A673 (cell line): Measurements from ENCODE around the gene GEN1. TPM values are rescaled to one million over a fixed set of nuclear protein-coding genes. Genes with fewer than 3 reads are reported as not detected.

Experiments
- BruUV-seq: library from RNA; stranded (reverse); fragments of 400-500 nt; replicated peaks from 2 replicates; lab custom pipeline; 2021; lab: Mats Ljungman, UMichigan
- CTCF ChIA-PET: fragments of 300-600 bp; sonication (Branson Sonifier 250); formaldehyde crosslinking; loops from one replicate; lab custom pipeline; 2022; ENCODE audit warnings: antibody characterized with exemption; lab: Charles Lee
- POLR2A ChIA-PET: fragments of 300-600 bp; sonication (Branson Sonifier 250); formaldehyde crosslinking; loops from one replicate; lab custom pipeline; 2022; ENCODE audit warnings: antibody characterized with exemption; ENCODE audit not compliant: low non-redundant PET; lab: Charles Lee
- DNase-seq: peaks from one replicate; pipeline ENCODE4 v3.0.0-alpha.2; 2015; ENCODE audit warnings: low spot score
- H3K27ac ChIP-seq: fragments of 200-600 bp; sonication (generic); 2 replicates; pipeline ENCODE4 v1.5.1; 2016; ENCODE audit warnings: mixed run types, low read depth, mild to moderate bottlenecking, mixed read lengths, antibody characterized with exemption, low read length; ENCODE audit not compliant: poor library complexity, severe bottlenecking
- H3K27me3 ChIP-seq: fragments of 200-600 bp; sonication (generic); replicated peaks from 2 replicates; pipeline ENCODE4 v1.6.1; 2017; ENCODE audit warnings: mixed run types, low read depth, mild to moderate bottlenecking, mixed read lengths, antibody characterized with exemption, low read length; ENCODE audit not compliant: insufficient read depth, poor library complexity
- H3K36me3 ChIP-seq: fragments of 200-600 bp; sonication (generic); 2 replicates; pipeline ENCODE4 v1.6.1; 2016; ENCODE audit warnings: mixed run types, mild to moderate bottlenecking, mixed read lengths, antibody characterized with exemption, low read length; ENCODE audit not compliant: insufficient read depth, poor library complexity, severe bottlenecking
- H3K4me1 ChIP-seq: fragments of 200-600 bp; sonication (generic); 2 replicates; pipeline ENCODE4 v1.6.1; 2017; ENCODE audit warnings: mixed run types, mild to moderate bottlenecking, mixed read lengths, antibody characterized with exemption, low read length; ENCODE audit not compliant: insufficient read depth, poor library complexity, severe bottlenecking
- H3K4me3 ChIP-seq: fragments of 200-600 bp; sonication (generic); 2 replicates; pipeline ENCODE4 v1.5.1; 2016; ENCODE audit warnings: low read depth, mixed run types, mild to moderate bottlenecking, mixed read lengths, low read length; ENCODE audit not compliant: poor library complexity, severe bottlenecking
- H3K9me3 ChIP-seq: fragments of 200-600 bp; sonication (generic); 2 replicates; pipeline ENCODE4 v1.6.1; 2016; ENCODE audit warnings: mixed run types, low read depth, mild to moderate bottlenecking, mixed read lengths, antibody characterized with exemption, low read length; ENCODE audit not compliant: poor library complexity, severe bottlenecking
- CTCF ChIP-seq: fragments of 300-800, 200-600 bp; sonication (generic); conservative IDR thresholded peaks from 2 replicates; pipeline ENCODE4 v1.5.1; 2017; ENCODE audit warnings: low read depth, mild to moderate bottlenecking, antibody characterized with exemption, low read length, moderate library complexity, mixed read lengths
- EZH2 ChIP-seq: fragments of 200-600 bp; sonication (generic); IDR thresholded peaks from 2 replicates; pipeline ENCODE4 v1.6.1; 2017; ENCODE audit warnings: borderline replicate concordance, low read depth, mild to moderate bottlenecking, mixed read lengths, antibody characterized with exemption, low read length; ENCODE audit not compliant: poor library complexity, severe bottlenecking
- intact Hi-C: fragments of 100-400 bp; cut with micrococcal nuclease; formaldehyde crosslinking; loops from one replicate; pipeline ENCODE4 v1.10.0; 2022; ENCODE audit not compliant: unreplicated experiment
- total RNA-seq: library from RNA; stranded (reverse); gene quantifications from 2 replicates; pipeline ENCODE4 v1.2.3, GENCODE V29; 2021

The GEN1 gene
- total RNA-seq, 1 experiment from 2014 or later: 33.6 TPM

- CTCF ChIA-PET: no interaction called here
- BruUV-seq: no TSS peak
These were observed 38.6 kb downstream of the GEN1 start for GRCh38 chr2:17792515-17792914.

GRCh38 chr2:17793296-17793695 is 39.4 kb downstream of the GEN1 start:
- H3K27me3 ChIP-seq: no peaks in the 10 kb centered on the region
- no peaks in the 10 kb centered on the region for H3K4me1 ChIP-seq
- no peak overlapping the region for H3K27ac ChIP-seq
- TF ChIP-seq EZH2: no peak
- TF ChIP-seq CTCF: no peak
- H3K36me3 ChIP-seq: no peaks in the 10 kb centered on the region
- intact Hi-C loops: no loop called here
- no peak for DNase-seq
- CTCF ChIA-PET: no interaction called here
- BruUV-seq: no TSS peak
- POLR2A ChIA-PET: no interaction called here
- no peaks in the 10 kb centered on the region for H3K9me3 ChIP-seq
- no peak overlapping the region for H3K4me3 ChIP-seq

More at GRCh38 chr2:17792515-17792914, 38.6 kb downstream of the GEN1 start:
- DNase-seq: no peak
- Histone ChIP-seq H3K4me1 (no peaks in the 10 kb centered on the region), H3K9me3 (no peaks in the 10 kb centered on the region), H3K36me3 (no peaks in the 10 kb centered on the region), H3K27me3 (no peaks in the 10 kb centered on the region), H3K27ac (no peak overlapping the region), H3K4me3 (no peak overlapping the region)
- TF ChIP-seq EZH2: no peak
- TF ChIP-seq CTCF: no peak
- POLR2A ChIA-PET: no interaction called here
- intact Hi-C loops: no loop called here

GRCh38 chr2:17793803-17794354 is 39.9 kb downstream of the GEN1 start:
- Histone ChIP-seq H3K4me1 (no peaks in the 10 kb centered on the region), H3K4me3 (no peak overlapping the region), H3K27ac (no peak overlapping the region), H3K27me3 (no peaks in the 10 kb centered on the region), H3K9me3 (no peaks in the 10 kb centered on the region), H3K36me3 (no peaks in the 10 kb centered on the region)
- intact Hi-C loops: no loop called here
- no peak for DNase-seq
- TF ChIP-seq CTCF (no peak), EZH2 (no peak)
- CTCF ChIA-PET: no interaction called here
- BruUV-seq: no TSS peak
- POLR2A ChIA-PET: no interaction called here
